NCI-H82 (cell line): ENCODE results near the gene FZR1.

Source experiments
- DNase-seq: peaks from one replicate; lab custom pipeline; 2025; lab: John Stamatoyannopoulos, UW

The FZR1 gene

DNA sequence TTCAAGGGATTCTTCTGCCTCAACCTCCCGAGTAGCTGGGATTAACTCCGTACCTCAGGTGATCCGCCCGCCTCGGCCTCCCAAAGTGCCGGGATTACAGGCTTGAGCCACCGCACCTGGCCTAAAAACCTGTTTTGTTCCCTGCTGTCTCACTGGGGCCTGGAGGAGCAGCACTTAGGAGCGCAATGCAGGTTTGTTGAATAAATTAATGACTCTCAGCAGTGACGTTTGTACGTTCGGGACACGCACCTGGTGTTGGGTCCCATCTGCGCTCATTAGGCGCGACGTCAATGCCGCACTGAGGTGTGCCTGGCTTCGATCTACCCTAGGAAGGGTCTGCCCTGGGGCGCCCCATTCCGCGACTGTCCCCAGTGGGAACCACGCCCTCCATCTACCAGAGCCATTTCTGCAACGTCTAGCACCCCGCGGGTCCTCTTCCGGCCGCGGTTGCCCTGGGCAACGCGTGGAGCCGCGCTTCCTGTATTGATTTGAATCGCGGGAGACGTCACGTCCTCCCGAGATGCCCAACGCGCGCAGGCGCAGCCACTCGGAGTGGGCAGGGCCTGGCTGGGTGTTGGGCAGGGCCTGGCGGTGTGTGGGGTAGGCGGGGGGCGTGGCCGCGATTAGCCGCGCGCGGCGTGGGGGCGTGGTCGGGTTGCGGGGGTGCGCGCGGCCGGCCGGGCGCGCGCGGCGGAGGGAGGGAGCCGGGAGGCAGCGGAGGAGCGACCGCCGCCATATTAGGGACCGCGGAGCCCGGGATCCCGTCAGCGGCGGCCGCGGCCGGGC is at the start of gene FZR1:
Gene FZR1 (plus strand): TSS at position 714 of the 786 bp plus-strand sequence. CDS start 16,679 bp downstream, outside the sequence.
- peak; percentile 98 for DNase-seq

DNA sequence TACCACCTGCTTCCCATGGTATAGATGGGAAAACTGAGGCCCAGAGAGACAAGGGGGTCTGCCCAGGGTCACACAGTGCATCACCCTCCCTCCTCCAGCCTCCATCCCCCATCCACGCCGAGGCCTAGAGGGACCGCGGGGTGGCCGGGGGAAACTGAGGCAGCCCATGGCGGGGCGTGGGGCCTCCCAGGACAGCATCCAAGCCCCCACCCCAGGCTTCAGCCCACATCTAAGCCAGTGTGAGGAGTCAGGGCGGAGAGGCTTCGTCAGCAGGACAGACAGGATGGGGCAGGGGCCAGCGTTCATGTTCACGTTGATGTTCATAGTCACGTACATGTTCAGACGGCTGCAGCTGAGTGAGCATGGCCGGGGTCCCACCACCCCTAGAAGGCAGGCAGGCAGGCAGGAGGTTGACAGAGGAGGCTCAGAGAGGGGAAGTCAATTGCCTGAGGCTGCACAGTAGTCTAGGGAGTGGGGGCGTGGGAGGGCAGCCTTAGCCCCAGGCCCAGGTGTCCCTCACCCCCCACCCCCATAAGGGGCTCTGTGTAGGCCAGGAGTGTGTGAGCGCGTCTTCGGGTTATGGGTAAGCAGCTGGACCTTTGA is 49.1 kb upstream of the FZR1 start:
- DNase-seq, result no peak

DNA sequence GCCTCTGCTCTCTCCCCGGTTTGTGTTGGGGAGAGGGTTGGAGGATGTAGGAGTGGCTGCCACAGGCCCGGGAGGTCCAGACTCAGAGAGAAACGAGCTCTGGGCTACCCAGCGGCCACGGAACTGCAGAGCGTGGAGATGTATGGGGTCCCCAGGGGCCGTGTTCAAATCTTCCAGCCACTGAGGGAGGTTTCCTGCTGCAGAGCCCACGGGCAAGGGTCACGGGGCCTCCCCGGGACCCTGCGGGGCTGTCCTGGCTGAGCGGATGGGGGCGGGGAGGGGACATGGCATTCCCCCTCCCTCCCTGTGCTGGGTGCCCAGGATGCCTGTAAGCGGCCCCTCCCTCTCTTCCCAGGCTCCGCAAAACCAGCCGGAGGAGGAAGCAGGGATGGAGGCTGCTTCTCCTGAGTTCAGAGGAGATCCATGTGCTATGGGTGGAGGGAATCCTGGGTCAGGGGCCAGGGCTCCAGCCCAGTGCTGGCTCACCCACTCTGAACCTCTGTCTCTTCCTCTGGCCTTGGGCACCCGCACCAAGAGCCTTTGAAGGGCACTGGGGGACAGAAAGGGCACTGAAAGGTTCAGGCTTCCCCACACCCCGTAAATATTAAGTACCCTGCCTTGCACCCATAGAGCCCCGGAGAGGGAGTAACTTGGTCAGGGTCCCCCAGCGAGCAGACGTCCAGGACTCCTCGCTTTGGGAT is 48.4 kb upstream of the FZR1 start:
- no peak for DNase-seq

DNA sequence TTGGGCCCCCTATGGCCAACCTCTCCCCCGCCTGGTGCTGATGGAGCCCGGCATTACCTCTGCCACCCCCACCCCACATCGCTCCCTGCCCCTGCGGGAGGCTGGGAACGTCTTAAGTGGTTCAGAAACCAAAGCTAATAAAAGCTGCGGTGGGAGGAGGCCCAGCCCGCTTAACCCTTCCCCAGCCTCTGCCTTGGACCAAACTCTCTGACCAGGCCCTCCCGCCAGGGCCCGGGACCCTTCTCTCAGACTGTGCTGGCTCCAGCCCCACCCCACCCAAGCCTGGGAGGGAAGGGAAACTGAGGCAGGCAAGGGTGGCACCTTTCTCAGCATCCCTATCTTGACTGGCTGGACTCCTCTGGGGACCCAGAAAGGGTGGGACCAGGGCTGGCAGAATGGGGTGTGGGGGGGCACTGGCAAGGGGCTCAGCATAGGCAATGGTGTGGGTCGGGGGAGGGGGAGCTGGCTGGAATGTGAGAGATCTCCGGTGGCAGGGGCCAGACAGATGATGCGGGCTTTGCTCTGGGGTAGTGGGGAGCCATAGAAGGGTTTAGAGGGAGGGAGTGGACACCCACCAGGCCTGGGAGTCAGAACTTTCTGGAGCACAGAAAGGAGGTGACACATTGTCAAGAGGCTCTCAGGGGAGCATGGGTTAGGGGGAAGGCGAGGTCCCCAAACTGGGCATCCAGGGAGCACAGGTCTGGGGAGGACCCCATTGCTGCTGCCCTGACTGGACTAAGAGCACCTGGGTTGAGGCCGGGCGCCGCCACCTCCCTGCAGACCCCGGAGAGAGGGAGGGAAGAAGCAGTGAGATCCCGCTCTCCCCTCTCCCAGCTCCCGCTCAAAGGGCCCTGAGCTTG is 47.7 kb upstream of the FZR1 start:
- DNase-seq, result no peak

DNA sequence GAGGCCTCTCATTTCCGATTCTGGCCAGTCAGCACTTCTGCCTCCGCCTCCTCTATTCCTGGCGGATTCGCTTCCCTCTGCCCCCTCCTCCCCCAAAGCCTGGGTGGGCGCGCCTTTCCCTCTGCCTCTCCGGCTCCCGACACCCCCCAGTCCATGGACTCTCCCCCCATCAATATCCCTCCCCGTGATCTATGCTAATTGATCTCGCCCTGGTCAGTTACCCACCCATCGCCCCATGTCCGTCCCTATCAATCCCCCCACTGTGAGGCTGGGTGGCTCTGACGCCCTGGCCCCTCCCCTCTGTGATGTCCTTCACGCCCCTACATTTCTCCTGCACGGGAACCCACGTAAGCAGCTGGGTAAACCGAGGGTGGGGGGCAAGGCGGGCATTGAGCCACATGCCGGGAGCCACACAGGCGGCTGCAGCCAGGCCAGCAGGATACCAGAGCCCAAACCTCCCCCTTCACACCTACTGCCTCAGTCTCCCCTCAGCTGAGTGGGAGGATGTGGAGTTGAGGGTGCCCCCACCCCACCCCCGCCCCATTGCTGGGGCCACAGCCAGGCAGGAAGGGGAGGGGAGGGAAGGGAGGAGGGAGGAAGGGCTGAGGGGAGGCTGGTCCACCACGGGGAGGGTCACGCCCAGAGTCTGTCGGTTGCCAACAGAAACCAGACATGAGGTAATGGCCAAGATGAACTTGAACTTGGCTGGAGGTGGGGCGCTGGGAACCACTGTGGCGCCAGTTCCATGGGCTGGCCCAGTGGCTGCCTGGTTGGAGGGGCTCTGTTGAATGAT is 46.8 kb upstream of the FZR1 start:
- no peak for DNase-seq

DNA sequence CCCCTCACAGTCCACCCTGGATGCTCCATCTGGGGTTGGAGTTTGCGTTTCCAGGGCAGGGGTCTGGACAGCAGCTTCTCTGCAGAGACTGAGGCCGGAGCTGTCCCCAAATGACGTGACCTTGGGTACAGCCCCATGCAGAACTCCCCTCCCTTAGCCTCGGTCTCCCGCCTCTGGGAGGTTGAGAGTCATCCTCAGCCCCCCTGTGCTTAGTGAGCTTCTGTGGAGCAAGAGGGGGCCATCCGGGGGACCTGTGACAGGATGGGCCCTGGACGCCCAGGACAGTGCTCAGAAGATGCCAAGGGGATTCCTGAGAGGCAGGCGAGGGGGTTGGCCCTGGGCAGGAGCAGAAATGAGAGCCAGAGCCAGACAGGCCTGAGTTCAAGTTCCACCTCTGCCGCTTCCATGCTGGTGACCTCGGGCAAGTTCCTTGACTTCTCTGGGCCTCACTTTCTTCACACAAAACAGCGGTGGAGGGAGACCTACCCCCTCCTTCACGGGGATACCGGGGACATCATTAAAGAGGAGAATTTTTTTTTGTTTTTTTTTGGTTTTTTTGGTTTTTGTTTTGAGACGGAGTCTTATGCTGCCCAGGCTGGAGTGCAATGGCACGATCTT is 46.0 kb upstream of the FZR1 start:
- DNase-seq, result no peak

DNA sequence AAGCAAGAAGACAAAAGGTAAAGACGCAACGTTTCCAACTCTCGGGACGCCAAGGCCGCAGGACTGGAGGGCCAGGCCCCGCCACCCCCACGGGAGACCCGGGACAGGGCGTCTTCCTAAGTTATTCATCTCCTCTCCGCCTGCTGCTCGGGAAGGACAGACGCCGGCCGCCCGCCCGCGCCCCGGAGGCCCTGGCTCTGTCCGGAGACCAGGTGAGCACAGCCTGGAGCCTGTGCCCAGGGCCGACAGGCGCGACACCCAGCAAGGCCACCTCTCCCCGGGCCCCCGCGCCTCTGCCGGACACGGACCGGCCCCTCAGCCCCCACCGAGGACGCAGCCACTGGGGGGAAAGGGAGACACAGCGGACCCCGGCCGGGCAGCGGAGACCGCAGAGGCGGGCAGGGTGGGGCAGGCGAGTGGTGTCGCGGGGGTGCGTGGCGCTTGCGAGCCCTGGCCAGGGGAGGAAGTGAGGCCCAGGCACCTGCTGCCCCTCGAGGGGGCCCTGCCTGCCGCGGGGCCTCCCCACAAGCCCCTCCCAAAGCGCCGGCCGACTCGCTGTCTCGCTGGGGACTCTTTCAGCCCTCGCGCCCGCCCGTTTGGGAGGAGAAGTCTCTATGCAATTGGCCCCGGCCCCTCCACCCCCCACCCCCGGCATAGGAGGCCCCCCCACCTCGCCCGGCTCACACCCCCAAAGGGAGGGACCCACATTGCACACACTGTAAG is 43.0 kb upstream of the FZR1 start:
- no peak for DNase-seq

DNA sequence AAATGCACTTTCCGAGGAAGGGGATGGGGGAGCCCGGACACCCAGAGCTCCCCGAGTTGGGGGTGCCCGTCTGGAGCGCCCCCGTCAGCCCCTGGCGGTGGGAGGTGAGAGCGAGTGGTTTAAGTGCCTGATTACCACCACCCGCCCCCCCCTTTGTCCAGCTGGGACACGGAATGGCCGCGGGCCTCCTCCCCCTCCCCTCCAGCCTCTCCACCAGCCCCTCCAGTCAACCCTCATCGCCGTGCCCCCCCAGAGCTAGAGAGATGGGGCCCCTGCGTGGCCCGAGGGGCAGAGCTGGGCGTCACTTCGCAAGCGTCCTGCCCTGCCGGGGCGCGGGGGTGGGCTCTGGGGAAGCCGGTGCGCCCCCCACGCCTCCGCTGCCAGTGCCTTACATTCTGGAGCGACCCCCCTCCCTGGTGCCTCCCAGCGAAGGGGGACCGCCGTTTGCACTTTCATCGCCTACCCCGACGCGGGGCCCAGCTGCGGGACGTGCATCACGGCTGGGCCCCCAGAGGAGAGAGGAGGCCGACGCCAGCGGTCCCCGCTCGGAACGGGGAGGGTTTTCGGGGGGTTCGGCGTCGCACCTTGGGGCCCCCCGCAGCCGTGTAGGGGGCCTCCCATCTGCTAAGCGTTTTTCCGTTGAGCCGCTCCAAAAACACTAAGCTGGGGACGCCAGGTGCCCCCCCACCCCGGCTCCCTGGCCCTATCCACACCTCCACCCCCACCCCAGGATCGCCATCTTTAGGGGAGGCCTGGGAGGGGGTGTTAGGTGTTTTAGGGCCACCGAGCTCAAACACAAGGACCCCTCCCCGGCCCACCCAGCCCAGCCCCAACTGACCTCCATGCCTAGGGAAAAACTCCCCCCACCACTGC is 42.2 kb upstream of the FZR1 start:
- DNase-seq, result no peak

DNA sequence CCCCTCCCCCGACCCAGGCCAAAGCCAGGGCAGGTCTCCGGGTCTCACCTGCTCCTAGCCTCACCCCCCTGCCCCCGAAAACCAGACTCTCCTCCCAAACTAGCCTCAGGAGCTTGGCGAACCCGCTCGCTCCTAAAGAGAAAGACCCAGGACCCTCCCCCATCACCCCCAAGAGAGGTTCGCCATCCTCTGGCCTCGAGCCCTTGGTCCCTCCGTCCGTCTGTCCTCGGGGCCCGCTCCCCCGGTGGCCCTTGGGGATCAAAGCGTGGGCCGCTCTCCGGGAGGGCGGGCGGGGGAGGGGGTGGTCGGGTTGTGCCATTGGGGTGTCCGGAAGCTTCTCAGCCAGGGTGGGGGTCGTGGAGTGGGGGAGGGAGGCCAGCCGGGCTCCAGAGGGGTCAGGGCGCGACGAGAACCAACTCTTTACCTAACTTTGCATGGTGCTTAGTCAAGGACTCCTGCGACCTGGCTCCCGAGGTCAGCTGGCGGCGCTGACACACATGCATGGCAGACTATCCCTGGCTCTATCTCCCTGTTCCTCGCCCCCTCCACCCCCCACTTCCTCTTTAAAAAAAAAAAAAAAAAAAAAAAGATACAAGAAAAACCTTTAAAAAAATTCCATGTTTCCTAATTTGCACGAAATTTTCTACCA is 41.4 kb upstream of the FZR1 start:
- DNase-seq, result no peak

DNA sequence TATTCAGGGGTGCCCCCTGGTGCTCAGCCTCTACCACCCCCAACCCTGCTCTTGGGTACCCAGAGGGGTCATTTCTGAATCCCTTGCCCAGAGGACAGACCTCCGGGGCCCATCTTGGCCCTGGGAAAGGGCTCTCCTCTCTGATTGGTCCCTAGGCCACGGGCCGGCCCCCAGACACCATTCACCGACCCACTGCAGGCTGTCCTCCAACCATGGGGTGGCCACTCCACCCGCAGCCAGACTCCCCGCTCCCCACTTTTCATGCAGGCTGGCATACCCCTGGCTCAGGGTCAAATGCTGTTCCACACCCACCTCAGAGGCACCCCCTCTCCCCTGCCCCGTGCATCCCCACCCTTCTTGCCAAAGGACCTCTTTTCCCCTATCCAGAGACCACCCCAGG is 40.6 kb upstream of the FZR1 start:
- no peak for DNase-seq

DNA sequence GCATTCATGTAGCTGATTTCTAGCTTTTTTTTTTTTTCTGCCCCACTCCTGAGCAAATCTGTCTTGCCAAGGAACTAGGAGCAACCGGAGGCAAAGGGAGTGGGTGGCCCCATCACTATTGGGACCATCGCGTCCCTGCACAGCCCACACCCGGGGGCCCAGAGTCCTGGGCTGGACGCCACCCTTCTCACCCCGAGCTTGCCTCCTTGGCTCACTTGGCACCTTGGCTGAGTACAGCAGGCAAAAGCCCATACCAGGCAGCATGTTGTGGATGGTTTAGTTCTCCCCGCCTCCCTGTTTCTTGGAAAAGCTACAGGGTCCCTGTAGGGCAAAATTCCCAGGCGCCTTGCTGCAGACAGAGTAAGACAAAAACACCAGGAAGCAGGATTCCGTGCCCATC is 39.5 kb upstream of the FZR1 start:
- no peak for DNase-seq

DNA sequence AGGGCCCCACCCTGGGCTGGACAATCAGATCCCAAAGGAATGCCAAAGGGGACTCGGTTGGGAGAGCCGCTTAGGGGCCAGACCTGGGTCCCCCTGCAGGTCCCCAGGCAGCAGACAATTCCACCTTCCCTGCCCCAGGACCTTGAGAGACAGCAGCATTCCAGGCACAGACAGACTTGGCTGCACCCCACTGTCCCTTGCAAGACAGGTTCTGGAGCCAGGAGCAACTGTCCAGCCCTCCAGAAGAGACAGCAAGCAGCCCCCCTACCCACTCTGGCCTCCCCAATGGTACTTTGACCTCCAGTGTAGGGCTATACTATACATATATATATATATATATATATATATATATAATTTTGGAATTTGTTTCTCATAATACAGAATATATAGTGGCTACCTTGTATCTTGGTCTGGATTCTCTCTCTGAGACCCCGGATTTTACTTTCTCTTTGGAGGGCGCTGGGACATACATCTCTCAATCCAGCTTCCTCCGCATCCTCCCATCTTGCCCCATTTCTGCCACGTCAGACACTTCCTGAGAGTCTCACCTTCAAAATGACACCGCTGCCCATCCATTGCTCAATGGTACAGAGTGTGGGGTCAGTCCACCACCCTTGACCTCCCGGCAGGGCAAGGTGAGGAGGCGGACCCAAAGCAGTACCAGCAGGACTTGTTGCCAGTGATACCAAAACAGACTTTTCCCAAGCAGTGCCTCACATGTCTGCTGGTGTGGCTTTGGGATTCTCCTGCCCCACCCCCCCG is 38.5 kb upstream of the FZR1 start:
- DNase-seq, result no peak

DNA sequence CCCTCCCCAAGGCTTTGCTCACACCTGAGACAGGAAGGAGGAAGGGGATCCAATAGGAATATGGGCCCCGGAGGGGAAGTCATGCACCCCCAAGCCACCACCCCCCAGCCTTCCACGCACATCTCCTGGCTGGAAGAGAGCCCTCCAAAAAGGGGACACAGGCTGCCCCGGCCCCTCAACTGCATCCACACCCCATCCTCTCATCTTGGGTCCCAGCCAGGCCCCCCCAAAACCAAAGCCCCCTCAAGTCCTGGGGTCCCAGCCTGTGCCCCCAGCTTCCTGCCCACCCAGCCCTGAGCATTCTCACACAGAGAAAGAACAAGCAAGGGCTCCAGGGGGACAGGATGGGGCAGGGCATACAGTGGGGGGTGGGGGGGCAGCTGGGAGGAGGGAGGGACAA is 37.9 kb upstream of the FZR1 start:
- DNase-seq, result no peak

DNA sequence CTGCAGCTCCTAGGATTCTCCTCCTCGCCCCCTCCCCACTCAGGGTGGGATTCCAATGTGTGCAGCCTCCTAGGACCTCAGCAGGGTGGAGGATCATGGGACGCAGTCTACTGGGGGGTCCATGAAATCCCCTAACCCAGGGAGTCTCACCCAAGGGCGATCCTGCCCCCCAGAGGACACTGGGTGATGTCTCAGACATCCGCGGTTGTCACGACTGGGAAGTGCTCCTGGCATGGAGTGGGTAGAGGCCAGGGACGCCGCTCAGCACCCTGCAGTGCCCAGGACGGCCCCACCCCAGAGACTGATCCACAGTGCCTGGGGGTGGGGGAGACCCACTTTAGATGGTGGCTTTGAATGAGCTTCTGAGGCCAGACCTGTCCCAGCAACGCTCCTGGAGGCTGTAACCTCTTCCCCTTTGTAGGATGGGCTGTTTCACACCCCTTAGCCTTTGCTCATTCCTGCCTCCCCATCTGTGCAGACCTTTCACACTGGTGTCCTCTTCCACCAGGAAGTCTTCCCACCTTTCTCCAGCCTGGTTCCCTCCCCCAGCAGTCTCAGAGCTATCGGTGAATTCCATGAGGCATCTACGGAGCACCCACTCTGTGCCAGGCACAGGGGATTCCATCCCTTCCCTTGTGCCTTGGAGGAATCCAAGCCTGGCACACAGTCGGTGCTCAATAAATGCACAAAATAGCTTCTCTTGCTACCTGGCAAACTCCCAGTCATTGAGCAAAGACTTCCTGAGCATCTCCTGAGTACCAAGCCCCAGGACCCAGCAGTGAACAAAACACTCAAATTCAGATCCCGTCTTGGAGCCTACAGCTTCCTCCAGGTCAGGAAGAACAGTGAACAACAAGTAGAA is 36.2 kb upstream of the FZR1 start:
- DNase-seq, result no peak

DNA sequence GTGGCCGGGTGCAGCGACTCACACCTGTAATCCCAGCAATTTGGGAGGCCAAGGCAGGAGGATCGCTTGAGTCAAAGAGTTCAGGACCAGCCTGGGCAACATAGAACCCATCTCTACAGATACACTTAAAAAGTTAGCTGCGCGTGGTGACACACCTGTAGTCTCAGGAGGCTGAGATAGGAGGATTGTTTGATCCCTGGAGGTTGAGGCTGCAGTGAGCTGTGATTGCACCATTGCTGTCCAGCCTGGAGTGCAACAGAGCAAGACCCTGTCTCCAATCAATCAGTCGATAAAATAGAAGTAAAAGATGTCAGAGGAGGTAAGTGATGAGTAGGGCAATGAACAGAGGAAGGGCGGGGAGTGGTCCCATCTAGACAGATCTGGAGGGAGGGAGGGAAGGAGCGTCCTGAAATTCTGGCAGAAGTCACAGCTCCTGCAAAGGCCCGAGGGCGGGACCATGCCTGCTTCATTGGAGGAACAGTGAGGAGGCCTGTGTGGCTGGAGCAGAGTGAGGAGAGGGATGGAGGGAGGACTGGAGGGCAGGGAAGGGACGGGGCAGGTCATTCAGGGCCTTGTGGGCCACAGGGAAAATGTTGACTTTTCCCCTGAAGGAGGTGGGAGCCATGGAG is 35.5 kb upstream of the FZR1 start:
- no peak for DNase-seq

DNA sequence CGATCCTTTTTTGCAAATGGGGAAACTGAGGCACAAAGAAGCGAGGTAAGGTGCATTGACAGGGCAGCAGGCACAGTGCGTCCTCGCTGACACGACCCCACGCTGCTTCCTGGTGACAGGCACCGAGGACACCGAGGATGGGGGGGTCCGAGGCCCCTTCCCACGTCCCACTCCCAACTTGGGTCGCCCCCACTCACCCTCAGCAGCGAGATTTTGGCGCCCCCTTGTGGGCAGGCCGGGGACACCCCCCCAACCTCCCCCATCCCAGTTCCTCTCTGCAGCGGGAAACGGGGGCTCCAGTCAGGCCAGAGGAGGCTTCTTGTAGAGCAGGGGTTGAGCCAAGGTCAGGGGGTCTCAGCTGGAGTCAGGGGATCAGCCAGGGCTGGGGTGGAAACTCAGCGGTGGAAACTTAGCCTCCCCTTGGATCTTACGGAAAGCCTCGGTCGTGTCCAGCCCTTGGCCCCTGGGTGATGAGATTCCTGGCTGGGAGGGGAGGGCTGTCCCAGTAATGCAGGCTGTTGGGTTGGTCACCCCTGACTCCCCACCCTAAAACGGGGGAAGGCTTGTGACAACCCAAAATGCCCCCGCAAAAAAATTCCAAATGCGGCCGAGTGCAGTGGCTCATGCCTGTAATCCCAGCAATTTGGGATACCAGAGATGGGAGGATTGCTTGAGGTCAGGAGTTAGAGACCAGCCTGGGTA is 34.0 kb upstream of the FZR1 start:
- DNase-seq, result peak; percentile 45
